Astrocyte of the spinal cord (primary cell): ENCODE measurements around the gene TEX35.

ENCODE experiments used
- DNase-seq: peaks from one replicate; pipeline ENCODE4 v3.0.0; 2011; ENCODE audit warnings: low read depth, low spot score
- H3K4me3 ChIP-seq: 2 replicates; pipeline ENCODE4 v1.5.1; 2011; ENCODE audit warnings: low read depth, mild to moderate bottlenecking, low read length, moderate library complexity
- CTCF ChIP-seq: IDR thresholded peaks from 2 replicates; pipeline ENCODE4 v1.5.1; 2012; ENCODE audit warnings: low read depth, mild to moderate bottlenecking, low read length, inconsistent platforms
- in situ Hi-C: cut with HindIII; loops from 2 replicates; pipeline ENCODE4 v1.10.0; 2017; ENCODE audit warnings: low sequenced_read_pairs

The TEX35 gene

GRCh38 chr1:178506669-178507068 is 6.2 kb upstream of the TEX35 start:
- no peak for TF ChIP-seq CTCF
- in situ Hi-C loops, result no loop called here
- no peak overlapping the region for H3K4me3 ChIP-seq
- DNase-seq, result no peak

GRCh38 chr1:178509414-178510007 is 3.4 kb upstream of the TEX35 start:
- no peak overlapping the region for H3K4me3 ChIP-seq
- TF ChIP-seq CTCF, result no peak
- in situ Hi-C loops, result no loop called here
- DNase-seq, result no peak

GRCh38 chr1:178510155-178510554 is 2.8 kb upstream of the TEX35 start:
- H3K4me3 ChIP-seq, result no peak overlapping the region
- DNase-seq, result no peak
- TF ChIP-seq CTCF, result no peak
- in situ Hi-C loops, result no loop called here

- in situ Hi-C loops, result no loop called here
- H3K4me3 ChIP-seq, result no peak overlapping the region
- no peak for TF ChIP-seq CTCF
Observed at GRCh38 chr1:178513278-178513983, 522 bp downstream of the TEX35 start.

GRCh38 chr1:178516110-178516509 is 3.2 kb downstream of the TEX35 start:
- in situ Hi-C loops, result no loop called here
- no peak for TF ChIP-seq CTCF
- DNase-seq, result no peak
- no peak overlapping the region for H3K4me3 ChIP-seq

More at GRCh38 chr1:178513278-178513983, 522 bp downstream of the TEX35 start:
- peak; percentile 23 for DNase-seq

GRCh38 chr1:178518894-178519293 is 6.0 kb downstream of the TEX35 start:
- no peak for DNase-seq
- no peak overlapping the region for H3K4me3 ChIP-seq
- no peak for TF ChIP-seq CTCF
- in situ Hi-C loops, result no loop called here
